Endodermal cell (in vitro differentiated cells): ENCODE measurements around the gene GJB1. TPM values are rescaled to one million over a fixed set of nuclear protein-coding genes. Genes with fewer than 3 reads are reported as not detected.

Experiments
- DNase-seq: peaks from one replicate; pipeline ENCODE4 v3.0.0-alpha.2; 2017
- H3K27ac ChIP-seq: 2 replicates; pipeline ENCODE4 v1.5.1; 2013; ENCODE audit warnings: mild to moderate bottlenecking, low read depth, low read length, moderate library complexity
- H3K27me3 ChIP-seq: 2 replicates; pipeline ENCODE4 v1.6.1; 2013; ENCODE audit warnings: mild to moderate bottlenecking, low read length, moderate library complexity; ENCODE audit not compliant: insufficient read depth, control insufficient read depth, poor library complexity, severe bottlenecking
- H3K36me3 ChIP-seq: 2 replicates; pipeline ENCODE4 v1.7.0; 2013; ENCODE audit warnings: mild to moderate bottlenecking, low read length, moderate library complexity; ENCODE audit not compliant: control insufficient read depth, insufficient read depth
- H3K4me1 ChIP-seq: one replicate; pipeline ENCODE4 v1.7.0; 2013; ENCODE audit warnings: low read length; ENCODE audit not compliant: control insufficient read depth, insufficient read depth
- H3K4me3 ChIP-seq: 2 replicates; pipeline ENCODE4 v1.5.1; 2013; ENCODE audit warnings: mild to moderate bottlenecking, low read length, moderate library complexity
- H3K9ac ChIP-seq: 2 replicates; pipeline ENCODE4 v1.6.1; 2013; ENCODE audit warnings: mild to moderate bottlenecking, low read length, moderate library complexity; ENCODE audit not compliant: poor library complexity, severe bottlenecking; ENCODE audit errors: extremely low read depth
- H3K9me3 ChIP-seq: 2 replicates; pipeline ENCODE4 v1.6.1; 2013; ENCODE audit warnings: mild to moderate bottlenecking, low read length, moderate library complexity; ENCODE audit not compliant: control insufficient read depth
- H3K27ac Mint-ChIP-seq: 2 replicates; pipeline ENCODE4 v1.8.0; 2020; ENCODE audit warnings: mixed read lengths
- H3K27me3 Mint-ChIP-seq: 2 replicates; pipeline ENCODE4 v1.8.0; 2021; ENCODE audit warnings: mild to moderate bottlenecking, mixed read lengths; ENCODE audit not compliant: insufficient read depth
- H3K36me3 Mint-ChIP-seq: 2 replicates; pipeline ENCODE4 v1.8.0; 2020; ENCODE audit warnings: low read depth, mixed read lengths
- H3K4me1 Mint-ChIP-seq: 2 replicates; pipeline ENCODE4 v1.8.0; 2020; ENCODE audit warnings: mixed read lengths
- H3K4me3 Mint-ChIP-seq: 2 replicates; pipeline ENCODE4 v1.8.0; 2020; ENCODE audit warnings: mild to moderate bottlenecking, moderate library complexity, mixed read lengths
- H3K9me3 Mint-ChIP-seq: 2 replicates; pipeline ENCODE4 v1.8.0; 2020; ENCODE audit warnings: mild to moderate bottlenecking, mixed read lengths
- WGBS, 2 experiments: methylation state at CpG; one replicate each; pipeline versions ENCODE4 v1.1.5 to v1.1.7; 2013; ENCODE audit warnings: missing lambda C conversion rate in 2 of 2, mixed read lengths in 1 of 2; ENCODE audit not compliant: insufficient coverage in 1 of 2, insufficient read length in 1 of 2; 5-methylcytosine and 5-hydroxymethylcytosine counted together
- total RNA-seq, 2 donors: library from RNA; stranded (reverse); fragmentation: NEBNext Ultra II Directional in 1 of 2; extraction: Animal tissue kit (Norgen Biotek cat#: 25700) in 1 of 2; gene quantifications; 2 replicates in 1 of 2; 3 replicates in 1 of 2; pipeline ENCODE4 v1.2.1, GENCODE V29; 2021
- TF ChIP-seq, protein P1 (sequence below): fragments of 200-600 bp; sonication (generic); conservative IDR thresholded peaks from 2 replicates; pipeline ENCODE4 v1.5.0; 2021; ENCODE audit warnings: antibody characterized with exemption, mild to moderate bottlenecking

GJB1 gene
- total RNA-seq, 2 donors from 2014 or later: 0.91 to 1.4 TPM

DNA sequence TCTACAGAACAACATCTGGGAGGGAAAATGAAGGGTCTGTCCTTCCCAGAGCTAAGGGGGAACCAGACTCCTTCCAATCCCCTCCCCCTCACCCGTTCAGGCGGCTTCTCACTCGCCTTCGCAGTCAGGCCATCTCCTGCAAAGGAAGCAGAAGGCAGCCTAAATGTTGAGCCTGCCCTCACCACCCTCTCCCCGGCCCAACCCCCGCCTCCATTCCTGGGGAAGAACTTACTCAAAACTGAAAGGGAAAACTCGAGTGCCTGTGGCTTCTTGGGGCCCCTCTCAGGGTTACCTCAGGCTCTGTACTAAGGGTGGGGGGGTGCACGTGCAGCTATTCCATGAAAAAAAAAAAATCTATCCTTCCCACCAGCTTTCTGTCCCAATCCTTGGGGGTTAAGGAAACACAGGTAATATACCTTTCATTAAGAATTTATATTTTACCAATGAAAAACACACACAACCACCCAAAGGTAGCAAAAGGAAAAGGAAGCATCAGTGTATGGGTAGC lies 28.5 kb downstream of the GJB1 start:
- H3K27me3 ChIP-seq: no peaks in the 10 kb centered on the region
- H3K9me3 ChIP-seq: no peaks in the 10 kb centered on the region
- WGBS, 2 experiments: 68% methylated on average over 4 of the region's 8 CpGs; no CpG with 5 or more reads in 1 of the 2 experiments
- H3K4me1 ChIP-seq: no peaks in the 10 kb centered on the region
- Mint-ChIP-seq H3K27ac (no peak overlapping the region), H3K9me3 (peaks cover 67% of the 10 kb centered on the region), H3K27me3 (no peaks in the 10 kb centered on the region), H3K4me3 (peak overlapping the region; percentile 91), H3K4me1 (peaks cover 8% of the 10 kb centered on the region), H3K36me3 (peaks cover 41% of the 10 kb centered on the region)
- no peak overlapping the region for H3K27ac ChIP-seq
- no peak overlapping the region for H3K9ac ChIP-seq
- peaks cover 24% of the 10 kb centered on the region for H3K36me3 ChIP-seq
- TF ChIP-seq, protein P1, sequence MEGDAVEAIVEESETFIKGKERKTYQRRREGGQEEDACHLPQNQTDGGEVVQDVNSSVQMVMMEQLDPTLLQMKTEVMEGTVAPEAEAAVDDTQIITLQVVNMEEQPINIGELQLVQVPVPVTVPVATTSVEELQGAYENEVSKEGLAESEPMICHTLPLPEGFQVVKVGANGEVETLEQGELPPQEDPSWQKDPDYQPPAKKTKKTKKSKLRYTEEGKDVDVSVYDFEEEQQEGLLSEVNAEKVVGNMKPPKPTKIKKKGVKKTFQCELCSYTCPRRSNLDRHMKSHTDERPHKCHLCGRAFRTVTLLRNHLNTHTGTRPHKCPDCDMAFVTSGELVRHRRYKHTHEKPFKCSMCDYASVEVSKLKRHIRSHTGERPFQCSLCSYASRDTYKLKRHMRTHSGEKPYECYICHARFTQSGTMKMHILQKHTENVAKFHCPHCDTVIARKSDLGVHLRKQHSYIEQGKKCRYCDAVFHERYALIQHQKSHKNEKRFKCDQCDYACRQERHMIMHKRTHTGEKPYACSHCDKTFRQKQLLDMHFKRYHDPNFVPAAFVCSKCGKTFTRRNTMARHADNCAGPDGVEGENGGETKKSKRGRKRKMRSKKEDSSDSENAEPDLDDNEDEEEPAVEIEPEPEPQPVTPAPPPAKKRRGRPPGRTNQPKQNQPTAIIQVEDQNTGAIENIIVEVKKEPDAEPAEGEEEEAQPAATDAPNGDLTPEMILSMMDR: no peak
- peak overlapping the region; percentile 83 for H3K4me3 ChIP-seq
- DNase-seq: no peak

DNA sequence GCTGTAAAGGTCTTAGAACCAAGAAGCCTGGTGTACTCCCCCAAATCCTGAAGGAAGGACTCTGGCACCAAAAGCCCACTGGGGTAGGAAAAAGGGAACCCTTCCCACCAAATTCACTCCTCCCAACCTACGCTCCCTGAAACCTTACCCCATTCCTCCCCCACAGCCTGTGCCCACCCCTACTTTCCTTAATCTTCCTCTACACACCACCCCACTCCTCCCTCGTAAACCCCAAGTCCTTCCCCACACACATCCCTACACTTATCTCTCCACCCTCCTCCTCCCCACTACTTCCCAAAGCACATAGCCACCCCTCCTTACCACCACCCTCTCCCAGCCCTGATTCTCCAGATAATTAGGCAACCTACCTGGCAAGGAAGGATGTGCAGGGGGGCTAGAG lies 29.2 kb downstream of the GJB1 start:
- Histone ChIP-seq H3K27ac (no peak overlapping the region), H3K4me3 (peak overlapping the region; percentile 83), H3K9ac (no peak overlapping the region), H3K36me3 (peaks cover 20% of the 10 kb centered on the region), H3K9me3 (no peaks in the 10 kb centered on the region), H3K4me1 (no peaks in the 10 kb centered on the region), H3K27me3 (no peaks in the 10 kb centered on the region)
- 67% methylated on average over 2 of the region's 2 CpGs; no CpG with 5 or more reads in 1 of the 2 experiments for WGBS, 2 experiments
- Mint-ChIP-seq H3K36me3 (peaks cover 34% of the 10 kb centered on the region), H3K4me1 (peaks cover 8% of the 10 kb centered on the region), H3K27ac (no peak overlapping the region), H3K4me3 (peak overlapping the region; percentile 91), H3K9me3 (peaks cover 62% of the 10 kb centered on the region), H3K27me3 (no peaks in the 10 kb centered on the region)
- no peak for DNase-seq
- TF ChIP-seq, protein P1: no peak

DNA sequence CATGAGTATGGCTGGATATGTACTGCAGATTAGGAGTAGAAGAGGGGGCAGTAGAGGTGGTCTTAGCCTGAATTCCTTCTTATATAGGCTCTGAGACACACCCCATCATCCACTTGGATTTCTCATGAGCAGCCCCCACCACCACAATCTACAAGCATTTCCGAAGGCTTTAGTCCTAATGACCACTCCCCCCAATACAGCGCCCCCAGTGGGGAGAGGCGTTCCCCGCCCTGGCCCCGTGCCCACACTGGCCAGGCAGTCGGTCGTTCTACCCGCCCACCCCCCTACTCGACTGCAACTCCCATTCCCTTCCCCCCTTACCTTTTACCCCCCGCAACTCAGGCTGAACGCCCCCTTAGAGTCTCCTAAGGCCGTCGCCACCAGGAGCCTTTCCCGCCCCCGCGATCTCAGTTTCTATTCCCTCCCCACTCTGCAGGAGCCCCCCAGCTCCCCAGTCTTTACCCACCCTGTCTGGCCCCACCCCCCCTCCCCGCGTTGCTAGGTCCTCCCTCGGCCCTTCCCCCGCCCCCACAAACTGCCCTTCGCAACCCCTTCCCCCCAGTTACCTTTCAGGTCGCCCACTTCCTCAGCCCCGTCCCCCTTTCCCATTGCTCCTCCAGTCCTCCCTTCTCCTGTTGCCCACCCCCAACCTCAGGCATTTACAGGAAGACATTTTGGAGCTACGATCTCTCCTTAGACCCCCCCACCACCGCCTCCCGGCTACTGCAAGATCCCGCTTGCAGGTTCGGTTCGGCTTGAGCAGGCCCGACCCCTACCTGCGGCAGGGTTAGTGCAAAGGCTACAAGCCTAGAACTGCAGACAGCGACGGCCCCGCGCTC lies 30.4 kb downstream of the GJB1 start:
- H3K4me1 Mint-ChIP-seq: peaks cover 8% of the 10 kb centered on the region
- H3K9ac ChIP-seq: peak overlapping the region; percentile 55
- peaks cover 23% of the 10 kb centered on the region for H3K36me3 Mint-ChIP-seq
- DNase-seq: peak; percentile 78
- H3K4me3 Mint-ChIP-seq: peak overlapping the region; percentile 91
- TF ChIP-seq, protein P1: peak; percentile 66
- H3K27ac ChIP-seq: no peak overlapping the region
- no peaks in the 10 kb centered on the region for H3K27me3 Mint-ChIP-seq
- H3K27ac Mint-ChIP-seq: peak overlapping the region; percentile 95
- H3K27me3 ChIP-seq: no peaks in the 10 kb centered on the region
- H3K4me1 ChIP-seq: no peaks in the 10 kb centered on the region
- 0% methylated on average over 1 to 22 of the region's 35 CpGs for WGBS, 2 experiments
- peaks cover 16% of the 10 kb centered on the region for H3K36me3 ChIP-seq
- no peaks in the 10 kb centered on the region for H3K9me3 ChIP-seq
- H3K4me3 ChIP-seq: peak overlapping the region; percentile 83
- peaks cover 53% of the 10 kb centered on the region for H3K9me3 Mint-ChIP-seq
